ENCODE measurements around the gene FAR2. TPM values are rescaled to one million over a fixed set of nuclear protein-coding genes. Genes with fewer than 3 reads are reported as not detected.
A peak's percentile ranks its signal among the peaks of the same experiment; 100 is the strongest.

FAR2 gene
- total RNA-seq, 4 donors from 2014 or later = 8.4 to 16.6 (median 8.8) TPM

- 18 to 19% methylated on average over 14 of the region's 14 CpGs for WGBS, 2 donors
- peak in 1 of 2 donors; percentile 52 for DNase-seq (ENCODE audit: low spot score in 2 of 2)
- peak overlapping the region in 3 of 4 donors; percentile 14 to 79 (median 66) for H3K27ac ChIP-seq
These were observed 1.1 kb upstream of the FAR2 start for GRCh38 chr12:29147731-29148595.

GRCh38 chr12:29148596-29148910, 525 bp upstream of the FAR2 start:
- 1 to 3% methylated on average over 8 to 10 of the region's 10 CpGs for WGBS, 2 donors
- peak overlapping the region in 3 of 4 donors; percentile 65 to 79 (median 66) for H3K27ac ChIP-seq
- no peak for DNase-seq (ENCODE audit: low spot score in 2 of 2)
- peak overlapping the region; percentile 38 to 86 (median 62) for H3K4me3 ChIP-seq
- H3K4me1 ChIP-seq = peaks cover 0 to 35% (median 0%) of the 10 kb centered on the region in 4 donors
- no peaks in the 10 kb centered on the region for H3K9me3 ChIP-seq
- H3K27me3 ChIP-seq = no peaks in the 10 kb centered on the region
- no peaks in the 10 kb centered on the region for H3K36me3 ChIP-seq
- TF ChIP-seq CTCF (IDR thresholded peaks at IDR 0.05) = no peak
- TF ChIP-seq POLR2A (IDR thresholded peaks at IDR 0.05) = no peak
- no peak for TF ChIP-seq EP300 (IDR thresholded peaks at IDR 0.05)

More at GRCh38 chr12:29147731-29148595, 1.1 kb upstream of the FAR2 start:
- H3K9me3 ChIP-seq = no peaks in the 10 kb centered on the region
- H3K36me3 ChIP-seq = no peaks in the 10 kb centered on the region
- TF ChIP-seq EP300 (IDR thresholded peaks at IDR 0.05) (no peak), POLR2A (IDR thresholded peaks at IDR 0.05) (no peak), CTCF (IDR thresholded peaks at IDR 0.05) (no peak)
- no peaks in the 10 kb centered on the region for H3K27me3 ChIP-seq
- H3K4me3 ChIP-seq = peak overlapping the region; percentile 38 to 86 (median 62)
- H3K4me1 ChIP-seq = peaks cover 0 to 31% (median 0%) of the 10 kb centered on the region in 4 donors

GRCh38 chr12:29149691-29150281, 708 bp downstream of the FAR2 start:
- no peak for DNase-seq (ENCODE audit: low spot score in 2 of 2)
- Histone ChIP-seq H3K27ac (peak overlapping the region in 3 of 4 donors; percentile 65 to 79 (median 66)), H3K9me3 (no peaks in the 10 kb centered on the region), H3K4me1 (peaks cover 0 to 35% (median 0%) of the 10 kb centered on the region in 4 donors), H3K27me3 (no peaks in the 10 kb centered on the region), H3K4me3 (peak overlapping the region; percentile 38 to 86 (median 62)), H3K36me3 (no peaks in the 10 kb centered on the region)
- TF ChIP-seq POLR2A (IDR thresholded peaks at IDR 0.05) (no peak), EP300 (IDR thresholded peaks at IDR 0.05) (no peak), CTCF (IDR thresholded peaks at IDR 0.05) (no peak)
- 25 to 40% methylated on average over 25 to 31 of the region's 34 CpGs for whole genome bisulfite sequencing, 2 donors

GRCh38 chr12:29150462-29150861, 1.4 kb downstream of the FAR2 start:
- no peak for DNase-seq (ENCODE audit: low spot score in 2 of 2)
- Histone ChIP-seq H3K27ac (no peak overlapping the region), H3K27me3 (no peaks in the 10 kb centered on the region), H3K9me3 (no peaks in the 10 kb centered on the region), H3K36me3 (no peaks in the 10 kb centered on the region), H3K4me3 (no peak overlapping the region), H3K4me1 (peaks cover 0 to 35% (median 0%) of the 10 kb centered on the region in 4 donors)
- 85 to 89% methylated on average over 7 of the region's 7 CpGs for WGBS, 2 donors
- TF ChIP-seq POLR2A (IDR thresholded peaks at IDR 0.05) (no peak), EP300 (IDR thresholded peaks at IDR 0.05) (no peak), CTCF (IDR thresholded peaks at IDR 0.05) (no peak)

Data from tibial nerve (tissue), 4 donors.